SU-DHL-6 (cell line): Measurements from ENCODE around the gene CASP14.

Source experiments
- H2AFZ ChIP-seq: fragments of 200-600 bp; sonication (generic); 2 replicates; pipeline ENCODE4 v1.6.1; 2014; ENCODE audit warnings: low read depth, mild to moderate bottlenecking, moderate library complexity, mixed read lengths, antibody characterized with exemption, low read length; ENCODE audit not compliant: severe bottlenecking
- H3F3A ChIP-seq: fragments of 200-600 bp; shearing (Covaris generic); 2 replicates; pipeline ENCODE4 v1.6.0; 2016; ENCODE audit warnings: antibody characterized with exemption, mild to moderate bottlenecking; ENCODE audit not compliant: insufficient read depth
- H3K27ac ChIP-seq: fragments of 200-600 bp; sonication (generic); 2 replicates; pipeline ENCODE4 v1.5.1; 2016; ENCODE audit warnings: low read depth, mild to moderate bottlenecking, low read length, moderate library complexity, mixed read lengths
- H3K27me3 ChIP-seq: fragments of 200-600 bp; sonication (generic), shearing (Covaris generic); 2 replicates; pipeline ENCODE4 v1.6.0; 2014; ENCODE audit warnings: mild to moderate bottlenecking, low read length
- H3K36me3 ChIP-seq: fragments of 200-600 bp; sonication (generic); 2 replicates; pipeline ENCODE4 v1.6.1; 2014; ENCODE audit warnings: mild to moderate bottlenecking, low read length, mixed read lengths
- H3K4me2 ChIP-seq: fragments of 300-600, 200-600 bp; shearing (Covaris generic), sonication (generic); 2 replicates; pipeline ENCODE4 v1.6.0; 2014; ENCODE audit warnings: low read length, low read depth, mild to moderate bottlenecking; ENCODE audit not compliant: poor library complexity, severe bottlenecking
- H3K4me3 ChIP-seq: fragments of 200-600 bp; sonication (generic); 2 replicates; pipeline ENCODE4 v1.5.1; 2014; ENCODE audit warnings: antibody characterized with exemption, low read length, mild to moderate bottlenecking, mixed read lengths; ENCODE audit not compliant: insufficient read depth, poor library complexity, severe bottlenecking
- H3K79me2 ChIP-seq: fragments of 200-600 bp; sonication (generic); 2 replicates; pipeline ENCODE4 v1.6.1; 2014; ENCODE audit warnings: mild to moderate bottlenecking, low read length, moderate library complexity; ENCODE audit not compliant: insufficient read depth
- H3K9ac ChIP-seq: fragments of 200-600 bp; sonication (generic); 2 replicates; pipeline ENCODE4 v1.7.0; 2014; ENCODE audit warnings: mild to moderate bottlenecking, low read length
- H3K9me2 ChIP-seq: fragments of 200-600 bp; sonication (generic); replicated peaks from 2 replicates; pipeline ENCODE4 v1.6.1; 2014; ENCODE audit warnings: low read length; ENCODE audit not compliant: insufficient read depth
- H3K9me3 ChIP-seq: fragments of 200-600 bp; sonication (generic); 2 replicates; pipeline ENCODE4 v1.6.1; 2014; ENCODE audit warnings: low read length, mixed read lengths; ENCODE audit not compliant: insufficient read depth
- H4K20me1 ChIP-seq: fragments of 200-600 bp; sonication (generic); 2 replicates; pipeline ENCODE4 v1.6.1; 2014; ENCODE audit warnings: low read depth, mild to moderate bottlenecking, antibody characterized with exemption, low read length, moderate library complexity, mixed read lengths
- EZH2phosphoT487 ChIP-seq: fragments of 200-600 bp; sonication (generic), shearing (Covaris generic); conservative IDR thresholded peaks from 2 replicates; pipeline ENCODE4 v1.6.1; 2018; ENCODE audit warnings: mild to moderate bottlenecking, antibody characterized with exemption, low read length, moderate library complexity, mixed read lengths
- TF ChIP-seq, protein P1 (sequence below): fragments of 200-600 bp; sonication (generic); IDR thresholded peaks from one replicate; pipeline ENCODE4 v1.5.1; 2017; ENCODE audit warnings: antibody characterized with exemption, mild to moderate bottlenecking, low read length, moderate library complexity; ENCODE audit not compliant: insufficient read depth, poor library complexity, severe bottlenecking

The CASP14 gene

GRCh38 chr19:15047680-15048079, 1.6 kb upstream of the CASP14 start:
- no peak overlapping the region for H2AFZ ChIP-seq
- no peaks in the 10 kb centered on the region for H3K36me3 ChIP-seq
- no peaks in the 10 kb centered on the region for H4K20me1 ChIP-seq
- H3F3A ChIP-seq: no peaks in the 10 kb centered on the region
- H3K9me3 ChIP-seq: no peaks in the 10 kb centered on the region
- no peaks in the 10 kb centered on the region for H3K9me2 ChIP-seq
- TF ChIP-seq EZH2phosphoT487: no peak
- TF ChIP-seq, protein P1, sequence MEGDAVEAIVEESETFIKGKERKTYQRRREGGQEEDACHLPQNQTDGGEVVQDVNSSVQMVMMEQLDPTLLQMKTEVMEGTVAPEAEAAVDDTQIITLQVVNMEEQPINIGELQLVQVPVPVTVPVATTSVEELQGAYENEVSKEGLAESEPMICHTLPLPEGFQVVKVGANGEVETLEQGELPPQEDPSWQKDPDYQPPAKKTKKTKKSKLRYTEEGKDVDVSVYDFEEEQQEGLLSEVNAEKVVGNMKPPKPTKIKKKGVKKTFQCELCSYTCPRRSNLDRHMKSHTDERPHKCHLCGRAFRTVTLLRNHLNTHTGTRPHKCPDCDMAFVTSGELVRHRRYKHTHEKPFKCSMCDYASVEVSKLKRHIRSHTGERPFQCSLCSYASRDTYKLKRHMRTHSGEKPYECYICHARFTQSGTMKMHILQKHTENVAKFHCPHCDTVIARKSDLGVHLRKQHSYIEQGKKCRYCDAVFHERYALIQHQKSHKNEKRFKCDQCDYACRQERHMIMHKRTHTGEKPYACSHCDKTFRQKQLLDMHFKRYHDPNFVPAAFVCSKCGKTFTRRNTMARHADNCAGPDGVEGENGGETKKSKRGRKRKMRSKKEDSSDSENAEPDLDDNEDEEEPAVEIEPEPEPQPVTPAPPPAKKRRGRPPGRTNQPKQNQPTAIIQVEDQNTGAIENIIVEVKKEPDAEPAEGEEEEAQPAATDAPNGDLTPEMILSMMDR: no peak
- H3K27ac ChIP-seq: no peak overlapping the region
- no peak overlapping the region for H3K9ac ChIP-seq
- no peak overlapping the region for H3K4me2 ChIP-seq
- no peaks in the 10 kb centered on the region for H3K27me3 ChIP-seq
- no peaks in the 10 kb centered on the region for H3K79me2 ChIP-seq
- H3K4me3 ChIP-seq: no peak overlapping the region

- no peaks in the 10 kb centered on the region for H3K9me3 ChIP-seq
- TF ChIP-seq EZH2phosphoT487: no peak
- TF ChIP-seq, protein P1: no peak
- no peak overlapping the region for H3K27ac ChIP-seq
- H3K27me3 ChIP-seq: no peaks in the 10 kb centered on the region
- H3K9me2 ChIP-seq: no peaks in the 10 kb centered on the region
- H3F3A ChIP-seq: no peaks in the 10 kb centered on the region
- no peaks in the 10 kb centered on the region for H4K20me1 ChIP-seq
- no peaks in the 10 kb centered on the region for H3K79me2 ChIP-seq
- no peak overlapping the region for H3K4me2 ChIP-seq
- no peak overlapping the region for H3K9ac ChIP-seq
- no peak overlapping the region for H2AFZ ChIP-seq
- no peaks in the 10 kb centered on the region for H3K36me3 ChIP-seq
- no peak overlapping the region for H3K4me3 ChIP-seq
Measured at GRCh38 chr19:15048128-15048527, 1.2 kb upstream of the CASP14 start.

DNA sequence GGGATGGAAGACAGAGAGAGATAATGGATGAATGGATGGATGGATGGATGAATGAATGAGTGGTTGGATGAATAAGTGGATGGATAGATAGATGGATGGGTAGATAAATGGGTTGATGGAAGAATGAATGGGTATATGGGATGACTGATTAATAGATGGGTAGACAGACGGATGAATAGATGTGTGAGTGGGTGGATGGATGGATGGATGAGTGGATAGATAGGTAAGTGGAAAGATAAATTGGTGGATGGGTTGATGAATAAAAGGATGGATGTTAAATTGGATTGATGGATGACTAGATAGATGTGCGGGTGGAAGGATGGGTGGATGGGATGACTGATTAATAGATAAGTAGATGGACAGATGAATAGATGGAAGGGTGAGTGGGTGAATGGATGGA, 1.4 kb downstream of the CASP14 start:
- no peaks in the 10 kb centered on the region for H4K20me1 ChIP-seq
- no peaks in the 10 kb centered on the region for H3K27me3 ChIP-seq
- H3K4me3 ChIP-seq: no peak overlapping the region
- no peak overlapping the region for H3K4me2 ChIP-seq
- no peaks in the 10 kb centered on the region for H3K36me3 ChIP-seq
- H3K9ac ChIP-seq: no peak overlapping the region
- H3K9me3 ChIP-seq: no peaks in the 10 kb centered on the region
- TF ChIP-seq, protein P1: no peak
- TF ChIP-seq EZH2phosphoT487: no peak
- no peaks in the 10 kb centered on the region for H3K79me2 ChIP-seq
- H3F3A ChIP-seq: no peaks in the 10 kb centered on the region
- H3K9me2 ChIP-seq: no peaks in the 10 kb centered on the region
- H3K27ac ChIP-seq: no peak overlapping the region
- H2AFZ ChIP-seq: no peak overlapping the region
